ENCODE measurements around the gene NKIRAS2.

DNA sequence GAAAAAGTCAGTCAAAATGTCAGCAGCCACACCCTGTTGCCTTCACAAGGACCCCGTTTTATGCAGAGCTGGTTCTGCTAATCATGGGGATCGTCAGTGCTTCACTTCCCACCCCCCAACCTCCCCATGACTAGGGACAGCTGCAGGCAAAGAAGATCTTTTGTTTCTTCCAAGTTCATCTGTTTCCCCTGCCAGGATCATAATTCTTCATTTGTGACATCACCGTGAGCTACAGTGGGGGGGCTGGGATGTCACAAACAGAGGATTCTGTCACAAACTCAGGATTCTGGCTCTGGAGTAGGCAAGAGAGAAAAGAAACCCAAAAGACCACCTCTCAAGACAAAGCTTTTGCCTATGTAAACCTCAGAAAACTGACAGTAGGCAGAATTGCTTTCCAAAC lies 27.3 kb upstream of the NKIRAS2 start:
- TF ChIP-seq CTCF (IDR thresholded peaks at IDR 0.05 in 8 of 11, conservative IDR thresholded peaks at IDR 0.05 in 3 of 11), result no peak
- no peak for TF ChIP-seq POLR2A (IDR thresholded peaks at IDR 0.05)
